Upper lobe of left lung (tissue), 6 donors: ENCODE results near the gene MMP15. TPM values are rescaled to one million over a fixed set of nuclear protein-coding genes. Genes with fewer than 3 reads are reported as not detected.
A peak's percentile ranks its signal among the peaks of the same experiment; 100 is the strongest.

Source experiments
- ATAC-seq, 2 donors: fragments of 200-7000 bp; cut with Tn5 transposase; one replicate each; pipeline ENCODE4 v1.9.1; 2022; ENCODE audit warnings: mild to moderate bottlenecking in 2 of 2, moderate library complexity in 2 of 2; ENCODE audit not compliant: low FRiP score in 2 of 2
- DNase-seq, 2 donors: peaks; one replicate each; pipeline ENCODE4 v3.0.0-alpha.2; 2019 to 2020
- H3K27ac ChIP-seq, 4 donors: fragments of 200-600 bp; sonication (generic); one replicate each; pipeline ENCODE4 v1.5.1; 2016 to 2019
- H3K27me3 ChIP-seq, 4 donors: fragments of 200-600 bp; sonication (generic); one replicate each; pipeline ENCODE4 v1.5.1; 2017 to 2019
- H3K36me3 ChIP-seq, 4 donors: fragments of 200-600 bp; sonication (generic); one replicate each; pipeline ENCODE4 v1.5.1; 2016 to 2019
- H3K4me1 ChIP-seq, 4 donors: fragments of 200-600 bp; sonication (generic); one replicate each; pipeline ENCODE4 v1.5.1; 2018 to 2019
- H3K4me3 ChIP-seq, 4 donors: fragments of 200-600 bp; sonication (generic); one replicate each; pipeline ENCODE4 v1.5.1; 2017 to 2019; ENCODE audit warnings: mild to moderate bottlenecking in 2 of 4, moderate library complexity in 1 of 4
- H3K9me3 ChIP-seq, 4 donors: fragments of 200-600 bp; sonication (generic); one replicate each; pipeline ENCODE4 v1.5.1; 2018 to 2019
- EP300 ChIP-seq, 4 donors: sonication (generic); formaldehyde crosslinking; IDR thresholded peaks; one replicate each; pipeline ENCODE4 v1.5.1; 2017; ENCODE audit warnings: antibody characterized with exemption in 4 of 4, control low read depth in 2 of 4
- POLR2A ChIP-seq, 4 donors: fragments of 450-650 bp; IDR thresholded peaks; one replicate each; pipeline ENCODE4 v1.5.1; 2016 to 2017; ENCODE audit warnings: antibody characterized with exemption in 4 of 4, mild to moderate bottlenecking in 2 of 4
- POLR2AphosphoS5 ChIP-seq, 2 donors: sonication (generic); formaldehyde crosslinking; IDR thresholded peaks; one replicate each; pipeline ENCODE4 v1.5.1; 2017; ENCODE audit warnings: antibody characterized with exemption in 2 of 2
- WGBS, 2 donors: methylation state at CpG; one replicate each; pipeline ENCODE4 v1.1.5; 2017 to 2018; 5-methylcytosine and 5-hydroxymethylcytosine counted together
- total RNA-seq, 6 donors: library from RNA; depleted of rRNA in 4 of 6; stranded (reverse); fragments of >200 nt in 4 of 6; gene quantifications; one replicate each; pipeline versions ENCODE4 v1.1.0 to v1.2.1, GENCODE V29; 2016 to 2021
- TF ChIP-seq, protein P1 (sequence below), 6 experiments: fragments of 450-650 bp in 4 of 6; fragments of 200-600 bp in 2 of 6; sonication (generic) in 2 of 6; IDR thresholded peaks; one replicate each; pipeline ENCODE4 v1.5.1; 2016 to 2019; ENCODE audit warnings: antibody characterized with exemption in 6 of 6
- donor health status: DM: no; HTN: no; CAD: no; lungs with moderate emphysema.
- donor health status: DM: no; HTN: yes; CAD: no; lungs with severe emphysema.

The MMP15 gene
- total RNA-seq, 6 donors from 2014 or later = 14.7 to 30.5 (median 25.3) TPM

DNA sequence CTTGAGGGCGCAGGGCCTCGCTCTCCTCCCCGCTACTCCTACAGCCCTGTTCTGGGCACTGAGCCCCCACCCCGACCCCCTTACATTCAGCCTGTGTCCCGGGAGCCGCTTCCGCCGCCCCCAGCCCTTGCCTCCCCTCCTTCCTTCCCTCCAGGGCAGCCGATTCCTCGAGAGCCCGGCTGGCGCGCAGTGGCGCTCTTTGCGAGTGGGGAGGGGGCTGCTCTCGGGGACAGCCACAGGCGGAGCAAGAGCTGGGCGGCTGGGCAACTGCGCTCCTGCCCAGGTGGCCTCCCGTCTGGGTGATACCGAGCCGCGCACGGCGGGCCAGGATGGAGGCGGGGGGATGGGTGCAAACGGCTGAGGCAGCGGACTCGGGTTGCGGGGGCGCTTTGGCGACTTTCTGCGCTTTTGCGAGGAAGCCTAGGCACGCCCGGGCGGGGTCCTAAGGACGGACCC lies 1.2 kb downstream of the MMP15 start:
- no peak for ATAC-seq
- Histone ChIP-seq H3K27ac (peak overlapping the region; percentile 61 to 85 (median 76)), H3K27me3 (peaks cover 0 to 3% (median 0%) of the 10 kb centered on the region in 4 donors), H3K4me1 (peaks cover 71 to 93% (median 82%) of the 10 kb centered on the region in 4 donors), H3K36me3 (no peaks in the 10 kb centered on the region), H3K9me3 (no peaks in the 10 kb centered on the region), H3K4me3 (peak overlapping the region; percentile 55 to 77 (median 72))
- 0% methylated on average over 3 to 24 of the region's 38 CpGs for WGBS, 2 donors
- TF ChIP-seq EP300 (IDR thresholded peaks at IDR 0.05) = no peak
- DNase-seq = peak in 1 of 2 donors; percentile 86

DNA sequence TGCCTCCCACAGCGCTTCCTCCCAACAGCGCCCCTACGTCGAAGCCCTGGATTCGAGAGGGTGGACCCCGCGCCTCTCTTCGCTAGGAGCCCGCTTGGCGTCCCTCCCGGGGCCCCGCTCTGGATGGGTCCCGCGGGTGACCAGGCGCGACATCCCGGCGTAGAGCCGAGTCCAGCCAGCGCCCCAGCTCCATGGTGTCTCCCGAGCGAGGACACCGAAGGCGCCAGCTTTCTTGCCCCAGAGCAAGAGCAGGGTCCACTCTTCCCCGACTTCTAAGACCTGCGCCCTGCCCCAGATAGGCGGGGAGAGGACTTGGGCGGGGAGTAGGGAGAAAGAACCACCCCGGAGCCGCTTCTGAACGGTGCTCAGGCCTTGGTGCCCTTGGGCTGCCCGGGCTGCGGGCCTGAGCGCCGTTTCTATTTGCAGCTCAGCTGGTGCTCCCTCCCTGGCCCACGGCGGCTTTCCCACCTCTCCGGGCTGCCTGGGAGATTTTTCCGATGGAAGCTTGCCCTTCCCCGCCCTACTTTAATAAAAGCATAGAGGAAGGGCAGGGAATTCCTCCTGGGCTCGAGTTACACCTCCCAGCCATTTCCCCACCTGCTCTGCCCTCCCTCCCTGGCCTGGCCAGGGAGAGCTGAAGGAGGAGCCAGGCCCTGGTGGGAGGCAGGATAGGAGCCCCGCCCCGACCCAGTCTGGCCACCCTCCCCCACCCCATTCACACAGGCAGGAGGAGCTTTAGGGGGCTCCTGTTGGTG lies 1.8 kb downstream of the MMP15 start:
- 7 to 23% methylated on average over 20 to 35 of the region's 43 CpGs for WGBS, 2 donors
- Histone ChIP-seq H3K27ac (peak overlapping the region; percentile 32 to 85 (median 68)), H3K4me1 (peaks cover 71 to 95% (median 84%) of the 10 kb centered on the region in 4 donors), H3K4me3 (peak overlapping the region; percentile 55 to 77 (median 72)), H3K9me3 (no peaks in the 10 kb centered on the region), H3K36me3 (no peaks in the 10 kb centered on the region), H3K27me3 (peaks cover 0 to 3% (median 0%) of the 10 kb centered on the region in 4 donors)
- ATAC-seq (peak; percentile 18 to 54), DNase-seq (peak; percentile 73 to 81)
- TF ChIP-seq EP300 (IDR thresholded peaks at IDR 0.05) = no peak
- TF ChIP-seq POLR2A (IDR thresholded peaks at IDR 0.05) = peak in 1 of 4 donors; percentile 40

DNA sequence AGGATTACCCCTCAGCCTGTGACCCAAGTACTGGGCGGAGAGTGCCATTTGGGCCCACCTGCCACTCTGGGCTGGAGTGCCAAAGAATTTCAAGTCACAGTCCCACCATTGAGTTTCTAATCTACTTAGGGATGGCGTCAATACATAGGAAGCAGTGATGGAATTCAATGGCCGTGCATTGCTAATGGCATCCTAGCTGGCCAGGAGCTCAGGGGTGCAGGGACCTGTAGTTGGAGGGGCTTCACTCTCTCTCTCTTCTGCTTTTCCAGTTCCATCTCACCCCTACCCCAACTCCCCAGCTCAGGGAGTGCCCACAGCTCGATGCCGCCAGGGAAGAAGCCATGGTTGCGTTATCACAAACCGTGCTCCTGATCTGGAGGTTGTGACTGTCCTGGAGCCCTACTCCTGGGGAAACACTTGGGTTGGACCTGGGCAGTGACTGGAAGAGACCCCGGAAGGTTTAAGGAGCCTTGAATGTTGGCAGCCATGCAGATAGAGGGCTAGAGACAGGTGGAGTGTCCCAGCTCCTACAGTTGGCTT lies 2.4 kb downstream of the MMP15 start:
- ATAC-seq (no peak), DNase-seq (no peak)
- no peaks in the 10 kb centered on the region for H3K9me3 ChIP-seq
- H3K27me3 ChIP-seq = peaks cover 0 to 3% (median 0%) of the 10 kb centered on the region in 4 donors
- peak overlapping the region; percentile 32 to 85 (median 68) for H3K27ac ChIP-seq
- WGBS, 2 donors = 73 to 74% methylated on average over 7 to 8 of the region's 8 CpGs
- H3K4me3 ChIP-seq = peak overlapping the region in 2 of 4 donors; percentile 67 to 77
- H3K36me3 ChIP-seq = no peaks in the 10 kb centered on the region
- H3K4me1 ChIP-seq = peaks cover 71 to 95% (median 84%) of the 10 kb centered on the region in 4 donors
- TF ChIP-seq, protein P1, sequence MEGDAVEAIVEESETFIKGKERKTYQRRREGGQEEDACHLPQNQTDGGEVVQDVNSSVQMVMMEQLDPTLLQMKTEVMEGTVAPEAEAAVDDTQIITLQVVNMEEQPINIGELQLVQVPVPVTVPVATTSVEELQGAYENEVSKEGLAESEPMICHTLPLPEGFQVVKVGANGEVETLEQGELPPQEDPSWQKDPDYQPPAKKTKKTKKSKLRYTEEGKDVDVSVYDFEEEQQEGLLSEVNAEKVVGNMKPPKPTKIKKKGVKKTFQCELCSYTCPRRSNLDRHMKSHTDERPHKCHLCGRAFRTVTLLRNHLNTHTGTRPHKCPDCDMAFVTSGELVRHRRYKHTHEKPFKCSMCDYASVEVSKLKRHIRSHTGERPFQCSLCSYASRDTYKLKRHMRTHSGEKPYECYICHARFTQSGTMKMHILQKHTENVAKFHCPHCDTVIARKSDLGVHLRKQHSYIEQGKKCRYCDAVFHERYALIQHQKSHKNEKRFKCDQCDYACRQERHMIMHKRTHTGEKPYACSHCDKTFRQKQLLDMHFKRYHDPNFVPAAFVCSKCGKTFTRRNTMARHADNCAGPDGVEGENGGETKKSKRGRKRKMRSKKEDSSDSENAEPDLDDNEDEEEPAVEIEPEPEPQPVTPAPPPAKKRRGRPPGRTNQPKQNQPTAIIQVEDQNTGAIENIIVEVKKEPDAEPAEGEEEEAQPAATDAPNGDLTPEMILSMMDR (IDR thresholded peaks at IDR 0.05) = no peak
- TF ChIP-seq POLR2AphosphoS5 (IDR thresholded peaks at IDR 0.05) (no peak), EP300 (IDR thresholded peaks at IDR 0.05) (no peak), POLR2A (IDR thresholded peaks at IDR 0.05) (no peak)

DNA sequence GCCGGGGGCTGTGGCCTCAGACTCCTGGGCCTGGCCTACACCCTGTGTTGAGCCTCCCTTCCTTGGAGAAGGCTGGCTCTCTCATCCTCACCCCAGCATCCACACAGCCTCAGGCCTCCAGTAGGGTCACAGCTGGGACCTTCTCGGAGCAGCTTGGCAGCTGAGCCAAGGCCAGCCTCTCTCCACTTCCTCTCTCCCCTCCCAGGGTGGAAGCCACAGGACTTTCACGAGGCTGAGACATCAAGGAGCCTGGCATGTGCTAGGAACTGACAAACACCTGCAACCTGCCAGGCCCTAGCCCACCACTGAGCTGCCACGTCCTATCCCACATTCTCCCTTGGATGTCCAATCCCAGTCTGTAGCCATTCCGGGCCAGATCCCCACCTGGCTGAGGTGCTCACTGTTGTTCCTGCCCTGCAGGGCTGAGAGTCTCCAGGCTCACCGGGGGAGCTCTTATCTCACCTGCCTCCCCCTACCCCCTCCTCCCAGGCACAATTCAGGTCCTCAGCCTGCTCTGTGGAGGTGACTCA lies 3.1 kb downstream of the MMP15 start:
- ATAC-seq (no peak), DNase-seq (no peak)
- no peaks in the 10 kb centered on the region for H3K36me3 ChIP-seq
- no peaks in the 10 kb centered on the region for H3K9me3 ChIP-seq
- H3K4me1 ChIP-seq = peaks cover 71 to 95% (median 83%) of the 10 kb centered on the region in 4 donors
- 32 to 56% methylated on average over 3 to 6 of the region's 6 CpGs for WGBS, 2 donors
- no peak for TF ChIP-seq EP300 (IDR thresholded peaks at IDR 0.05)
- TF ChIP-seq POLR2AphosphoS5 (IDR thresholded peaks at IDR 0.05) = no peak
- no peak for TF ChIP-seq POLR2A (IDR thresholded peaks at IDR 0.05)
- H3K27me3 ChIP-seq = peaks cover 0 to 3% (median 0%) of the 10 kb centered on the region in 4 donors
- no peak overlapping the region for H3K4me3 ChIP-seq
- peak overlapping the region in 3 of 4 donors; percentile 32 to 85 (median 39) for H3K27ac ChIP-seq

DNA sequence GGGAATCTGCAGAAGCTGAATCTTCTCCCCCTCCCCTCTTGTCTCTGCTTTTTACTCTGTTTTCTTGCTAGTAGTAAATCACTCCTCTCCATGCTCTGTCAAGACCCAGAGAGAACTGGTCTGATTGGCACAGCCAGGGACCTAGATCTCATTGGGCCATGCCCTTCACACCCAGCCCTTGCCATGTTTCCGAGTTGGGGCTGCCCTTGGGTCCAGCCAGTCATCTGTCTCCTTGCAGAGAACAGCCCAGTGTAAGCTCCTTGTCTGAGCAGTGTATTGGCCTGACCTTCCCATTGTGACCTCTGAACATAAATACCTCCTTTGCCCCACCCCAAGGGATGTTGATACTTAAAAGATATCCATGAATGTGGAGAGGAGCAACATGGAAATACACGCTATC lies 3.9 kb downstream of the MMP15 start:
- Histone ChIP-seq H3K36me3 (no peaks in the 10 kb centered on the region), H3K27ac (peak overlapping the region in 2 of 4 donors; percentile 30 to 39), H3K9me3 (no peaks in the 10 kb centered on the region), H3K4me1 (peaks cover 64 to 95% (median 77%) of the 10 kb centered on the region in 4 donors), H3K27me3 (peaks cover 0 to 3% (median 0%) of the 10 kb centered on the region in 4 donors), H3K4me3 (no peak overlapping the region)
- TF ChIP-seq POLR2A (IDR thresholded peaks at IDR 0.05) = no peak
- TF ChIP-seq EP300 (IDR thresholded peaks at IDR 0.05) = no peak
- TF ChIP-seq, protein P1 (IDR thresholded peaks at IDR 0.05) = no peak
- no peak for TF ChIP-seq POLR2AphosphoS5 (IDR thresholded peaks at IDR 0.05)
- 63 to 72% methylated on average over 2 of the region's 2 CpGs for WGBS, 2 donors
- ATAC-seq (no peak), DNase-seq (no peak)
